HepG2 (cell line): ENCODE results near the gene RBBP5. TPM values are rescaled to one million over a fixed set of nuclear protein-coding genes. Genes with fewer than 3 reads are reported as not detected.

Source experiments
- CENPT ChIP-seq: sonication (generic); formaldehyde crosslinking; IDR thresholded peaks from 2 replicates; pipeline ENCODE4 v1.8.0; 2022; ENCODE audit warnings: low read depth, mild to moderate bottlenecking, moderate library complexity, missing genetic modification reagents
- ELF4 ChIP-seq: sonication (generic); formaldehyde crosslinking; IDR thresholded peaks from 2 replicates; pipeline ENCODE4 v1.5.0; 2020; ENCODE audit warnings: missing genetic modification reagents, mild to moderate bottlenecking, moderate library complexity, borderline replicate concordance
- ETV5 ChIP-seq: IDR thresholded peaks from 2 replicates; pipeline ENCODE4 v1.6.1; 2018; ENCODE audit warnings: missing biosample characterization, missing genetic modification reagents, inconsistent platforms, borderline replicate concordance
- GATAD2A ChIP-seq: IDR thresholded peaks from 2 replicates; pipeline ENCODE4 v1.6.1; 2016
- GZF1 ChIP-seq: sonication (generic); formaldehyde crosslinking; IDR thresholded peaks from 2 replicates; pipeline ENCODE4 v1.5.1; 2020; ENCODE audit warnings: mild to moderate bottlenecking, missing genetic modification reagents
- HNRNPL ChIP-seq: fragments of 200-400 bp; formaldehyde crosslinking; IDR thresholded peaks from 2 replicates; pipeline ENCODE4 v1.6.1; 2017; ENCODE audit warnings: mild to moderate bottlenecking, low read depth, low read length
- HOXA3 ChIP-seq: sonication (generic); formaldehyde crosslinking; IDR thresholded peaks from 2 replicates; pipeline ENCODE4 v1.5.0; 2020; ENCODE audit warnings: missing genetic modification reagents
- KDM6A ChIP-seq: IDR thresholded peaks from 2 replicates; pipeline ENCODE4 v1.6.1; 2016; ENCODE audit warnings: low read depth
- POLR2AphosphoS5 ChIP-seq: IDR thresholded peaks from 2 replicates; pipeline ENCODE4 v1.6.1; 2012; ENCODE audit warnings: low read depth, low read length
- SETDB1 ChIP-seq: sonication (generic); formaldehyde crosslinking; IDR thresholded peaks from 2 replicates; pipeline ENCODE4 v1.5.1; 2020; ENCODE audit warnings: missing genetic modification reagents, mild to moderate bottlenecking, borderline replicate concordance
- SRF ChIP-seq: IDR thresholded peaks from 2 replicates; pipeline ENCODE4 v1.6.1; 2011; ENCODE audit warnings: mild to moderate bottlenecking, low read depth, low read length, moderate library complexity
- STAG1 ChIP-seq: sonication (generic); formaldehyde crosslinking; IDR thresholded peaks from 2 replicates; pipeline ENCODE4 v1.4.0; 2020; ENCODE audit warnings: missing genetic modification reagents
- TCF12 ChIP-seq, 2 experiments: fragments of 450-650 bp in 1 of 2; sonication (generic) in 1 of 2; formaldehyde crosslinking in 1 of 2; IDR thresholded peaks; 2 replicates each; pipeline versions ENCODE4 v1.6.1 to v1.8.0; 2017 to 2022; ENCODE audit warnings: antibody characterized with exemption in 1 of 2, mild to moderate bottlenecking in 1 of 2, missing genetic modification reagents in 1 of 2, moderate library complexity in 1 of 2
- TGIF2 ChIP-seq: IDR thresholded peaks from 2 replicates; pipeline ENCODE4 v1.6.1; 2016; ENCODE audit warnings: control low read depth, missing compliant biosample characterization
- U2AF1 ChIP-seq: fragments of 200-400 bp; formaldehyde crosslinking; optimal IDR thresholded peaks from 2 replicates; pipeline ENCODE3; 2017; ENCODE audit warnings: mild to moderate bottlenecking, low read depth, low read length
- ZNF570 ChIP-seq: sonication (generic); formaldehyde crosslinking; IDR thresholded peaks from 2 replicates; pipeline ENCODE4 v1.4.0; 2020; ENCODE audit warnings: mild to moderate bottlenecking, missing genetic modification reagents, borderline replicate concordance
- ZZZ3 ChIP-seq: sonication (generic); formaldehyde crosslinking; IDR thresholded peaks from 2 replicates; pipeline ENCODE4 v1.4.0; 2020; ENCODE audit warnings: missing genetic modification reagents, mild to moderate bottlenecking, borderline replicate concordance
- polyA plus RNA-seq, 8 experiments: library from polyadenylated mRNA; depleted of rRNA in 3 of 8; stranded (reverse) in 7 of 8; unstranded in 1 of 8; fragments of >200 nt; fragmentation: Illumina TruSeq in 4 of 8; extraction: Trizol in 4 of 8; gene quantifications; 2 replicates each; pipeline versions ENCODE4 v1.2.1 to v1.2.3, GENCODE V29; 2011 to 2016; ENCODE audit warnings: low read depth in 4 of 8, missing spikeins in 1 of 8, mixed read lengths in 1 of 8; ENCODE audit not compliant: insufficient read depth in 1 of 8
- total RNA-seq, 5 experiments: library from RNA; depleted of rRNA; stranded (reverse); fragments of >200 nt; fragmentation: Illumina TruSeq; extraction: Trizol; gene quantifications; 2 replicates each; pipeline ENCODE4 v1.2.3, GENCODE V29; 2016; ENCODE audit warnings: low read depth in 1 of 5
- TF ChIP-seq, protein P1 (sequence below): sonication (generic); formaldehyde crosslinking; IDR thresholded peaks from 2 replicates; pipeline ENCODE4 v1.4.0; 2020; ENCODE audit warnings: missing genetic modification reagents
- TF ChIP-seq, protein P2 (sequence below): sonication (generic); formaldehyde crosslinking; IDR thresholded peaks from 2 replicates; pipeline ENCODE4 v1.4.0; 2020; ENCODE audit warnings: mild to moderate bottlenecking, missing genetic modification reagents
- TF ChIP-seq, protein P3 (sequence below): sonication (generic); formaldehyde crosslinking; IDR thresholded peaks from 2 replicates; pipeline ENCODE4 v1.8.0; 2022; ENCODE audit warnings: missing genetic modification reagents, mild to moderate bottlenecking, borderline replicate concordance
- TF ChIP-seq, protein P4 (sequence below): sonication (generic); formaldehyde crosslinking; IDR thresholded peaks from 2 replicates; pipeline ENCODE4 v1.8.1; 2023; ENCODE audit warnings: mild to moderate bottlenecking, moderate library complexity, missing genetic modification reagents
- TF ChIP-seq, protein P5 (sequence below): sonication (generic); formaldehyde crosslinking; IDR thresholded peaks from 2 replicates; pipeline ENCODE4 v1.8.1; 2023; ENCODE audit warnings: mild to moderate bottlenecking, inconsistent platforms, moderate library complexity, missing genetic modification reagents, borderline replicate concordance
- TF ChIP-seq, protein P6 (sequence below): sonication (generic); formaldehyde crosslinking; IDR thresholded peaks from 2 replicates; pipeline ENCODE4 v1.5.1; 2020; ENCODE audit warnings: mild to moderate bottlenecking, missing genetic modification reagents, moderate library complexity

RBBP5 gene
- total and polyA plus RNA-seq, 2 of the 13 experiments (the other 11 are each of a cell fraction or from before 2014, with no cell fraction given) = 6.6 to 17.1 TPM

DNA sequence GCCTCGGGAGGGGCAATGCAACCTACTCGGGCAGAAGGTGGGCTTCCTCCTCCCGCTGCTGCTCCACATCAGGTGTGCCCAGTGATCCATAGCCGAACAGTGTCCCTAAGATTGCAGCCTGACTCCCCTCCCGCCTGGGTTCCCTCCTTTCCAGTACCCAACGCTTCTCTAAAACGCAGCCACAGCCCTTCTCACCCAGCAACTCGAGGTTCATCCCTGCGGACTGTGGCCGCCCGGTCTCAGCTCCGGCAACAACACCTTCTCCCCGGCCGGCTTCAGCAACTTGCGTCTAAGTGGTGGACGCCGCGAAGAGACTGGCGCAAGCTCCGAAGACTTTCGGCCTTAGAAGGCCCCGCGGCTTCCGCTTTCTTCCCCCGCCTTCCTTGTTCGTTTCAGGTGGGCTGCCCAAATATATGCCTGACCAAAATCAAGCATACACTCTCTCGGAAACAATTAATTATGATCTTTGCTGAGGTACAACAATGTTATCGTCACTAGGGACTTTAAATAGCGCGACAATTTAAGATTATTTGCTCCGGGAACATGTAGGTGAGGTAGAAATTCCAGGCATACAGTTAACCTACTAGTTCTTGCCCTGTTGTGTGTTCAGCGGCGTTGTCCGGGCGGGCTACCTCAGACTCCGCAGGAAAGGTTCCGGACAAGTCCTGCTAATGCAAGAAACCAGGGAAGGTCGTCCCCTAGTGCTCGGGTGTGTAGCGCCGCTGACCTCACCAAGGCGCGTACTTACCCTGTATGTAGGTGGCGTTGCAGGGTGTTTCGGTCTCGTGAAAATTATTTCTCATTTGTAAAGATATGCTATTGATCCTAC lies at the start of gene RBBP5 (continued):
- TF ChIP-seq, protein P1, sequence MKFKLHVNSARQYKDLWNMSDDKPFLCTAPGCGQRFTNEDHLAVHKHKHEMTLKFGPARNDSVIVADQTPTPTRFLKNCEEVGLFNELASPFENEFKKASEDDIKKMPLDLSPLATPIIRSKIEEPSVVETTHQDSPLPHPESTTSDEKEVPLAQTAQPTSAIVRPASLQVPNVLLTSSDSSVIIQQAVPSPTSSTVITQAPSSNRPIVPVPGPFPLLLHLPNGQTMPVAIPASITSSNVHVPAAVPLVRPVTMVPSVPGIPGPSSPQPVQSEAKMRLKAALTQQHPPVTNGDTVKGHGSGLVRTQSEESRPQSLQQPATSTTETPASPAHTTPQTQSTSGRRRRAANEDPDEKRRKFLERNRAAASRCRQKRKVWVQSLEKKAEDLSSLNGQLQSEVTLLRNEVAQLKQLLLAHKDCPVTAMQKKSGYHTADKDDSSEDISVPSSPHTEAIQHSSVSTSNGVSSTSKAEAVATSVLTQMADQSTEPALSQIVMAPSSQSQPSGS = peak; percentile 91
- TF ChIP-seq CENPT (no peak), U2AF1 (peak; percentile 94), HOXA3 (peak; percentile 89), GATAD2A (peak; percentile 84), ZZZ3 (CRISPR knock-in tag) (peak; percentile 96; the same call in 1 of the 2 replicates), SETDB1 (CRISPR knock-in tag) (no peak), ZNF570 (CRISPR knock-in tag) (no peak), ETV5 (CRISPR knock-in tag) (peak; percentile 50; the same call in 1 of the 2 replicates), KDM6A (CRISPR knock-in tag) (no peak), HNRNPL (0 out of 2 replicates have a peak, but pooled peaks have one; percentile 34), ELF4 (CRISPR knock-in tag) (no peak), POLR2AphosphoS5 (peak; percentile 88), GZF1 (CRISPR knock-in tag) (peak; percentile 93), TCF12 (IDR thresholded peaks at IDR 0.05) (no peak), TCF12 (CRISPR knock-in tag; IDR thresholded peaks at IDR 0.05) (no peak), SRF (peak; percentile 78; the same call in 1 of the 2 replicates), TGIF2 (CRISPR knock-in tag) (peak; percentile 87), STAG1 (CRISPR knock-in tag) (peak; percentile 48)
- TF ChIP-seq, protein P2, sequence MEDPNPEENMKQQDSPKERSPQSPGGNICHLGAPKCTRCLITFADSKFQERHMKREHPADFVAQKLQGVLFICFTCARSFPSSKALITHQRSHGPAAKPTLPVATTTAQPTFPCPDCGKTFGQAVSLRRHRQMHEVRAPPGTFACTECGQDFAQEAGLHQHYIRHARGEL (CRISPR knock-in tag) = no peak
- TF ChIP-seq, protein P3, sequence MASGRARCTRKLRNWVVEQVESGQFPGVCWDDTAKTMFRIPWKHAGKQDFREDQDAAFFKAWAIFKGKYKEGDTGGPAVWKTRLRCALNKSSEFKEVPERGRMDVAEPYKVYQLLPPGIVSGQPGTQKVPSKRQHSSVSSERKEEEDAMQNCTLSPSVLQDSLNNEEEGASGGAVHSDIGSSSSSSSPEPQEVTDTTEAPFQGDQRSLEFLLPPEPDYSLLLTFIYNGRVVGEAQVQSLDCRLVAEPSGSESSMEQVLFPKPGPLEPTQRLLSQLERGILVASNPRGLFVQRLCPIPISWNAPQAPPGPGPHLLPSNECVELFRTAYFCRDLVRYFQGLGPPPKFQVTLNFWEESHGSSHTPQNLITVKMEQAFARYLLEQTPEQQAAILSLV (CRISPR knock-in tag) = peak; percentile 33; the same call in 1 of the 2 replicates
- TF ChIP-seq, protein P4, sequence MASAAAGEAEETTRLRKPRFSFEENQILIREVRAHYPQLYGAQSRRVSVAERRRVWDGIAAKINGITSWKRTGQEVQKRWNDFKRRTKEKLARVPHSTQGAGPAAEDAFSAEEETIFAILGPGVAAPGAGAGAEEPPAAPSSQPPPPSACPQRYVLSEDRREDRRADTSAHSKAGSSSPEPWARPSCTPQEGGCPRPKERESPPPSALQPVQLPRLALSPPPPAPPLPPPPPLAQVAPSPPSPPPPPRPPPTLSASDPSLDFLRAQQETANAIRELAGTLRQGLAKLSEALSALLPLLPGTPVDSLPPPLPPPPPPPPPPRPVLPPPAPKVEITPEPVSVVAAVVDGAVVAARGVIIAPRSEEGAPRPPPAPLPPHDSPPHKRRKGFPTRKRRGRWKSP = peak; percentile 68; the same call in 1 of the 2 replicates
- TF ChIP-seq, protein P5, sequence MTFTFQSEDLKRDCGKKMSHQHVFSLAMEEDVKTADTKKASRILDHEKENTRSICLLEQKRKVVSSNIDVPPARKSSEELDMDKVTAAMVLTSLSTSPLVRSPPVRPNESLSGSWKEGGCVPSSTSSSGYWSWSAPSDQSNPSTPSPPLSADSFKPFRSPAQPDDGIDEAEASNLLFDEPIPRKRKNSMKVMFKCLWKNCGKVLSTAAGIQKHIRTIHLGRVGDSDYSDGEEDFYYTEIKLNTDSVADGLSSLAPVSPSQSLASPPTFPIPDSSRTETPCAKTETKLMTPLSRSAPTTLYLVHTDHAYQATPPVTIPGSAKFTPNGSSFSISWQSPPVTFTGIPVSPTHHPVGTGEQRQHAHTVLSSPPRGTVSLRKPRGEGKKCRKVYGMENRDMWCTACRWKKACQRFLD (CRISPR knock-in tag) = no peak
- TF ChIP-seq, protein P6, sequence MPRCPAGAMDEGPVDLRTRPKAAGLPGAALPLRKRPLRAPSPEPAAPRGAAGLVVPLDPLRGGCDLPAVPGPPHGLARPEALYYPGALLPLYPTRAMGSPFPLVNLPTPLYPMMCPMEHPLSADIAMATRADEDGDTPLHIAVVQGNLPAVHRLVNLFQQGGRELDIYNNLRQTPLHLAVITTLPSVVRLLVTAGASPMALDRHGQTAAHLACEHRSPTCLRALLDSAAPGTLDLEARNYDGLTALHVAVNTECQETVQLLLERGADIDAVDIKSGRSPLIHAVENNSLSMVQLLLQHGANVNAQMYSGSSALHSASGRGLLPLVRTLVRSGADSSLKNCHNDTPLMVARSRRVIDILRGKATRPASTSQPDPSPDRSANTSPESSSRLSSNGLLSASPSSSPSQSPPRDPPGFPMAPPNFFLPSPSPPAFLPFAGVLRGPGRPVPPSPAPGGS (CRISPR knock-in tag) = 0 out of 2 replicates have a peak, but pooled peaks have one; percentile 28
